Loucy (cell line): ENCODE measurements around the gene NMS.
"Not testable (repeated sequence)": the region's sequence is repeated elsewhere in the genome, so short reads cannot be mapped to it uniquely, and the experiment has no call there.

Source experiments
- H2AFZ ChIP-seq: fragments of 200-600 bp; sonication (generic); 2 replicates; pipeline ENCODE4 v1.6.0; 2016; ENCODE audit warnings: antibody characterized with exemption, mild to moderate bottlenecking, low read length, moderate library complexity
- H3F3A ChIP-seq: fragments of 200-600 bp; 2 replicates; pipeline ENCODE4 v1.6.0; 2016; ENCODE audit warnings: antibody characterized with exemption, low read depth, mild to moderate bottlenecking
- H3K27me3 ChIP-seq: fragments of 200-600 bp; sonication (generic); 2 replicates; pipeline ENCODE4 v1.6.1; 2014; ENCODE audit warnings: low read length, mild to moderate bottlenecking; ENCODE audit not compliant: insufficient read depth, poor library complexity, severe bottlenecking
- H3K36me3 ChIP-seq: fragments of 200-600 bp; sonication (generic); 2 replicates; pipeline ENCODE4 v1.6.1; 2016; ENCODE audit warnings: low read length; ENCODE audit not compliant: insufficient read depth
- H3K4me1 ChIP-seq: fragments of 200-600 bp; sonication (generic); 2 replicates; pipeline ENCODE4 v1.5.1; 2014; ENCODE audit warnings: low read length, mild to moderate bottlenecking; ENCODE audit not compliant: insufficient read depth, poor library complexity, severe bottlenecking
- H3K4me2 ChIP-seq: fragments of 200-600 bp; sonication (generic); 2 replicates; pipeline ENCODE4 v1.6.0; 2014; ENCODE audit warnings: antibody characterized with exemption, low read length, low read depth, mild to moderate bottlenecking; ENCODE audit not compliant: poor library complexity, severe bottlenecking
- H3K4me3 ChIP-seq: fragments of 200-600 bp; sonication (generic); 2 replicates; pipeline ENCODE4 v1.5.1; 2014; ENCODE audit warnings: low read length, mild to moderate bottlenecking, mixed read lengths; ENCODE audit not compliant: poor library complexity, severe bottlenecking
- H3K79me2 ChIP-seq: fragments of 200-600 bp; sonication (generic); 2 replicates; pipeline ENCODE4 v1.6.1; 2014; ENCODE audit warnings: low read length; ENCODE audit not compliant: insufficient read depth
- H3K9ac ChIP-seq: fragments of 200-600 bp; sonication (generic); 2 replicates; pipeline ENCODE4 v1.6.0; 2014; ENCODE audit warnings: mild to moderate bottlenecking, low read depth, low read length, moderate library complexity; ENCODE audit not compliant: poor library complexity, severe bottlenecking
- H3K9me2 ChIP-seq: fragments of 200-600 bp; sonication (generic); replicated peaks from 2 replicates; pipeline ENCODE4 v1.6.1; 2016; ENCODE audit warnings: low read depth, low read length, mixed read lengths
- H3K9me3 ChIP-seq: fragments of 200-600 bp; sonication (generic); 2 replicates; pipeline ENCODE4 v1.6.1; 2014; ENCODE audit warnings: mild to moderate bottlenecking, antibody characterized with exemption, low read length, low read depth; ENCODE audit not compliant: insufficient read depth
- H4K20me1 ChIP-seq: fragments of 200-600 bp; sonication (generic); 2 replicates; pipeline ENCODE4 v1.6.0; 2014; ENCODE audit warnings: antibody characterized with exemption, low read length, mild to moderate bottlenecking; ENCODE audit not compliant: insufficient read depth, poor library complexity, severe bottlenecking
- EZH2phosphoT487 ChIP-seq: fragments of 200-600 bp; IDR thresholded peaks from 2 replicates; pipeline ENCODE4 v1.6.1; 2018; ENCODE audit warnings: antibody characterized with exemption, mild to moderate bottlenecking, moderate library complexity, borderline replicate concordance
- TF ChIP-seq, protein P1 (sequence below): fragments of 200-600 bp; sonication (generic); conservative IDR thresholded peaks from 2 replicates; pipeline ENCODE4 v1.5.1; 2014; ENCODE audit warnings: mild to moderate bottlenecking, antibody characterized with exemption, low read length

NMS gene

DNA sequence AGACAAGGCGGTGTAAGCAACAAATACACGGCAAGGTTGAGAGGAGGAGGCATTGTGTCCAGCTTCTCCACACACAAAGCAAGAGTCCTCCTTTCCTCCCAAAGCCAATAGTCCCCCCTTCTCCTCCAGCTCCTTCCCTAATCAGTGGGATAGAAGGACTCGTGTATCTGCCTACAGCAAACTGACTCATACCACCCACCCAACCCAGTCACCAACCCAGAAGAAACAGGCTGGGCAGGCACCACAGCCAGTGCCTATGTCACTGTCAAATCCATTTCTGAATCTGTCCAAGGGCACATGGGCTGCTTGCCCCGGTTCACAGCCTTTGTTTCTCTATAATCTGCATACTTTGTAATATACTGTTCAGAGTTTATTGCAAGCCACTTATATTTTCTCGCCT lies 19.2 kb upstream of the NMS start:
- no peak overlapping the region for H3K4me3 ChIP-seq
- peaks cover 4% of the 10 kb centered on the region; the same call in 1 of the 2 replicates for H3K9me3 ChIP-seq
- H3K4me2 ChIP-seq: no peak overlapping the region
- H3K4me1 ChIP-seq: no peaks in the 10 kb centered on the region
- no peaks in the 10 kb centered on the region for H4K20me1 ChIP-seq
- no peaks in the 10 kb centered on the region for H3F3A ChIP-seq
- no peaks in the 10 kb centered on the region for H3K79me2 ChIP-seq
- no peaks in the 10 kb centered on the region for H3K27me3 ChIP-seq
- H3K9me2 ChIP-seq: no peaks in the 10 kb centered on the region
- TF ChIP-seq EZH2phosphoT487: no peak
- TF ChIP-seq, protein P1, sequence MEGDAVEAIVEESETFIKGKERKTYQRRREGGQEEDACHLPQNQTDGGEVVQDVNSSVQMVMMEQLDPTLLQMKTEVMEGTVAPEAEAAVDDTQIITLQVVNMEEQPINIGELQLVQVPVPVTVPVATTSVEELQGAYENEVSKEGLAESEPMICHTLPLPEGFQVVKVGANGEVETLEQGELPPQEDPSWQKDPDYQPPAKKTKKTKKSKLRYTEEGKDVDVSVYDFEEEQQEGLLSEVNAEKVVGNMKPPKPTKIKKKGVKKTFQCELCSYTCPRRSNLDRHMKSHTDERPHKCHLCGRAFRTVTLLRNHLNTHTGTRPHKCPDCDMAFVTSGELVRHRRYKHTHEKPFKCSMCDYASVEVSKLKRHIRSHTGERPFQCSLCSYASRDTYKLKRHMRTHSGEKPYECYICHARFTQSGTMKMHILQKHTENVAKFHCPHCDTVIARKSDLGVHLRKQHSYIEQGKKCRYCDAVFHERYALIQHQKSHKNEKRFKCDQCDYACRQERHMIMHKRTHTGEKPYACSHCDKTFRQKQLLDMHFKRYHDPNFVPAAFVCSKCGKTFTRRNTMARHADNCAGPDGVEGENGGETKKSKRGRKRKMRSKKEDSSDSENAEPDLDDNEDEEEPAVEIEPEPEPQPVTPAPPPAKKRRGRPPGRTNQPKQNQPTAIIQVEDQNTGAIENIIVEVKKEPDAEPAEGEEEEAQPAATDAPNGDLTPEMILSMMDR: no peak
- no peak overlapping the region for H3K9ac ChIP-seq
- H3K36me3 ChIP-seq: no peaks in the 10 kb centered on the region
- H2AFZ ChIP-seq: no peak overlapping the region

DNA sequence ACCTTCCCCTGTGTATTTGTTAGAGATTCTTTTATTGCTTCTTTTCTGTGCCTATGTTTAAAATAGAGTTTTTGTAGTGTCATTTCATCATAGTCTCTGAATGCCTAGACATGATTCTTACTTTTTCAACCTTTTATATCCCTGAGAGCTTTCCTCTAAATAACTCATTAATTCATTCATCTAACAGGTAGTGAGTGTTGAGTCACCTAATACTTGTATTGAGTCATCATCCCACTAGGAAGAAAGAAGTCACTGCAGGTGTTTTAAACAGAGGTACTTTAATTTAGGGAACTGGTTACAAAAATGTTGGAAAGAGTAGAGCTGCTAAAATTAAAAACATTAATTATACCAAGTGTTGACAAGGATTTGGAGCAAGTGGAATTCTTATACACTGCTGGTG lies 18.5 kb upstream of the NMS start:
- Histone ChIP-seq H3K9me3 (peaks cover 6% of the 10 kb centered on the region), H3K4me3 (no peak overlapping the region), H3K27me3 (no peaks in the 10 kb centered on the region), H3K9ac (no peak overlapping the region), H3K4me1 (no peaks in the 10 kb centered on the region), H3K79me2 (no peaks in the 10 kb centered on the region), H3K4me2 (no peak overlapping the region), H3K9me2 (no peaks in the 10 kb centered on the region), H4K20me1 (no peaks in the 10 kb centered on the region), H3K36me3 (no peaks in the 10 kb centered on the region), H2AFZ (no peak overlapping the region), H3F3A (no peaks in the 10 kb centered on the region)
- no peak for TF ChIP-seq EZH2phosphoT487
- TF ChIP-seq, protein P1: no peak

DNA sequence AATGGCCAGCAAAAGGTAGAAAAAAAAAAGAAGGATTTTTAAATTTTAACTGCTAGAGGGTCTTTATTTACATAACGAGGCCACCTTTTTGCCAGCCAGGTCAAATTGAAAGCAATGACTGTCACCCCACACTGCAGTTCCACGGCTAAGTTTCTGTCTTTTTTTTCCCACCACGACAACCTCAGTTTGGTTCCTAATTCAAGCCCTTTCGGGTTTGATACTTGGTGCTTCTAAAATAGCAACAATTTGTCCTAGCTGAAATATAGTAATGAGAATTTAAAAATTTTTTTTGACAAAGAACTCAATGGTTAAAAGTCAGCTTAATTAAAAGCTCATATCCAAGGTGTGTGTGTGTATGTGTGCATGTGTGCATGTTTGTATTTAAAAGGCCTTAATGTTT lies 16.4 kb upstream of the NMS start:
- TF ChIP-seq, protein P1: no peak
- TF ChIP-seq EZH2phosphoT487: no peak
- Histone ChIP-seq H2AFZ (no peak overlapping the region), H3F3A (no peaks in the 10 kb centered on the region), H3K9me2 (no peaks in the 10 kb centered on the region), H3K27me3 (no peaks in the 10 kb centered on the region), H3K4me1 (no peaks in the 10 kb centered on the region), H3K9ac (no peak overlapping the region), H3K4me2 (no peak overlapping the region), H3K9me3 (peaks cover 12% of the 10 kb centered on the region), H3K4me3 (no peak overlapping the region), H3K36me3 (no peaks in the 10 kb centered on the region), H4K20me1 (no peaks in the 10 kb centered on the region), H3K79me2 (no peaks in the 10 kb centered on the region)

DNA sequence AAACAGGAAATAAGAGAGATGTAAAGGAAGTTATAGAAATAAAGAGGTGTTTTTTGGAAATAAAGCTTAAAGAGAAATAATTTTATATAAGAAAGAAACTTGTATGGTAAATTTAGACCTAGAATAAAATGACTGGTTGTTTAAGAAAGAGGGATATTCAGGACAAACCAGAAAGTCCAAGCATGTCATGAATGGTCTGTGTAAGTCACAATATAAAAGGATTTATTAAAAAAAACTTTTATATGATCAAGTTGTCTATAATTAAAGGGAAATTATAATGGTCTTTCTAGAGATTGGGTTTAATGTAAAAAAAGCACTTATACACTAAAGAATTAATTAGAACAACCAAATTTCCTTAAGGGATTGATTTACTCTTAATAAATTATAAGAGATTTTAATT lies 13.9 kb upstream of the NMS start:
- H3K9ac ChIP-seq, H3K4me3 ChIP-seq, H3K4me2 ChIP-seq, H3K27me3 ChIP-seq, H3K4me1 ChIP-seq, H2AFZ ChIP-seq, H4K20me1 ChIP-seq, H3K79me2 ChIP-seq, H3F3A ChIP-seq, H3K36me3 ChIP-seq, H3K9me2 ChIP-seq: not testable (repeated sequence)
- peaks cover 12% of the 10 kb centered on the region for H3K9me3 ChIP-seq
